C4-2B (cell line): Measurements from ENCODE around the gene DRAM1.
A peak's percentile ranks its signal among the peaks of the same experiment; 100 is the strongest.

ENCODE experiments used
- CTCF ChIP-seq: fragments of 450-650 bp; conservative IDR thresholded peaks from 2 replicates; pipeline ENCODE4 v1.5.1; 2017; ENCODE audit warnings: mild to moderate bottlenecking
- ZFX ChIP-seq: fragments of 450-650 bp; IDR thresholded peaks from 2 replicates; pipeline ENCODE4 v1.6.1; 2017

DNA sequence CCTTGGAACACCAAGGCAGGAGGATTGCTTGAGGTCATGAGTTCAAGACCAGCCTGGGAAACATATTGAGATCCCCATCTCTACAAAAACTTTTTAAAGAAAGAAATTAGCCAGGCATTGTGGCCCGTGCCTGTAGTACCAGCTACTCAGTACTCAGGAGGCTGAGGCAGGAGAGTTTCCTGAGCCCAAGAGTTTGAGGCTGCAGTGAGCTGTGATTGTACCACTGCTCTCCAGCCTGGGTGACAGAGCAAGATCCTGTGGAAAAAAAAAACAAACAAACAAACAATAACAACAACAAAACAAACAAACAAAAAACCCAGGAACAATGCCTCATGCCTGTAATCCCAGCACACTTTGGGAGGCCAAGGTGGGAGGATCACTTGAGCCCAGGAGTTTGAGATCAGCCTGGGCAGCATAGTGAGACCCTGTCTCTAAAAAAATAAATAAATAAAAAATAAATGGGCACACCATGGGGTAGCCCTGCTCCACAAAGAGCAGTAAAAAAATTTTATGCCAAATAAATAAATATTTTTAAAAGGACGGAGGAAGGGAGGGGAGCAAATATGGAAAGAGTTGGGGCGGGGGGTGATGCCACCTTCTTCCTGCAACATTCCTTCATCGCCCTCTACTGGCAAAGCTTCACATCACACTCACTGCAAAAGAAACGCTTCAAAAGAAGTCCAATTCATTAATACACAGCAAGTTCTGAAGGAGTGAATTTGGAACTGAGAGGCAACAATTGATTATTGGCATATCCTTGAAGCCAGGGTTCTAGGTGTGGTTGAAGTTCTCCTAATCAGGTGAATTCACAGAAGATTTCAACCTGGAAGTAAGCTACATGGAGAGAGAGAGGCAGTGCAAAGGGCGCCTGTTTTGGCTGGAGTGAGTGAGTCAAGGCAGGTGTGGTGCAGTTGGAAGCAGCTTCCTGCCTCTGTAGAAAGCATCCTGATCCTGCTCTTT is 37.8 kb upstream of the DRAM1 start:
- TF ChIP-seq CTCF = peak; percentile 92
- TF ChIP-seq ZFX = no peak
